ENCODE measurements around the gene GRIN2A. TPM values are rescaled to one million over a fixed set of nuclear protein-coding genes. Genes with fewer than 3 reads are reported as not detected.

GRIN2A gene
- polyA plus RNA-seq, 4 donors, result 0.13 to 0.27 (median 0.19) TPM; not detected in 1

DNA sequence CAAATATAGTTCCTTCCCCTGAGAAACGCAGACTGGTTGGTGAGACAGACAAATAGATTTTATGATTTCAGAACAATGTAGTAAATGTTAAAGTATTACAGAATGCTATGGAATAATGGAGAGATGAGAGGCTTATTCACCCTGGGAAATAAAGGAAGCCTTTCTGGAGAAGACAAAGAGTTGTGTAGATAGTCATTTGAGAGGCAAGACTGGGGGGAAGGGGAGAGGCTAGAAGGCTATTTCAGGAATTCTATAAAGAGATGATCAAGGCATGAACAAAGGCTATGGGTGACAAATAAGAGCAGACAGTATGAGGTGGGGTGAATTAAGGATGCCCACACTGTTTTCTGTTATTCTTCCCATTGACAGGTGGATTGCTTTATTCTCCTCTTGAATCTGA is 211.4 kb downstream of the GRIN2A start:
- H3K27ac ChIP-seq (ENCODE audit: low read depth in 1 of 3, low read length in 2 of 3), result no peak overlapping the region
- H3K36me3 ChIP-seq (ENCODE audit: control insufficient read depth in 3 of 3, insufficient read depth in 2 of 3, low read depth in 1 of 3, low read length in 3 of 3), result no peaks in the 10 kb centered on the region
- DNase-seq, result no peak
- no peaks in the 10 kb centered on the region for H3K27me3 ChIP-seq (ENCODE audit: control insufficient read depth in 3 of 3, insufficient read depth in 3 of 3, low read length in 3 of 3)
- no peak for FAIRE-seq
- H3K4me3 ChIP-seq (ENCODE audit: low read depth in 1 of 3, low read length in 3 of 3), result no peak overlapping the region
- WGBS, 3 donors, result 35 to 76% (median 59%) methylated on average over 1 of the region's 1 CpG
- no peaks in the 10 kb centered on the region for H3K4me1 ChIP-seq (ENCODE audit: control insufficient read depth in 3 of 3, insufficient read depth in 2 of 3, low read depth in 1 of 3, low read length in 2 of 3)
- H3K9me3 ChIP-seq (ENCODE audit: control insufficient read depth in 2 of 2, insufficient read depth in 1 of 2, low read depth in 1 of 2, low read length in 1 of 2), result no peaks in the 10 kb centered on the region

DNA sequence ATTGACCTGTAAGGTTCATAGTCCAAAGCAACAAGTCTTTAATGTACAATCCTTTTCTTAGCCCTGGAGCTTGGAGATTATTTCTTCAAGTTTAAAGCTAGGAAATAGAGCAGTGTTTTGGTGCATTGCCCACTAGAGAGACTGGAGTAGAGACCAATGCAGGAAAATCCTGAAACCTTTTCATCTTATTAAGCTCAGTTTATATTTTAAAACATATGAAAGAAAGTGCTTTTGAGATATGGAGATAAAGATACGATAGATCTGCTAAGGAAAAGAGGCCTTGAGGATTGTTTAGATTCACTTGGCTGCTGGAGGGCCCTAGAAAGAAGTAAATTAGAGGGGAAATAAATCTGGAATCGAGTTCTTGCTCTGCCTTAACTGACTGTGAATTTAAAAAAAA is 212.0 kb downstream of the GRIN2A start:
- no peak overlapping the region for H3K4me3 ChIP-seq (ENCODE audit: low read depth in 1 of 3, low read length in 3 of 3)
- 19 to 29% (median 22%) methylated on average over 2 of the region's 2 CpGs for WGBS, 3 donors
- no peak for FAIRE-seq

DNA sequence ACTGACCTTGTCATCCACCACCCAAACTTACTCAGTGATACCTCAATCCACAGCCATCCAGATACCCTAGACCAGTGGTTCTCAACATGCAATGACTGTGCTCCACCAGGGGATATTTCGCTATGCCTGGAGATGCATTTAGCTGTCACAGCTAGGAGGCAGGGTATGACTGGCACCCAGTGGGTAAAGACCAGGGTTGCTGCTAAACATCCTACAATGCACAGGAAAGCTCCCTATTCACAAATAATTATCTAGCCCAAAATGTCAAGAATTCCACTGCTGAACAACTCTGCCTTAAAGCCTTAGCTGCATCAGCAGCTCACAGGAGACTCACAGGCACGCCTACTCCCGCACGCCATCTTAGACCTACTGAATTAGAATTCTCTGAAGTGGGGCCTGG is 212.6 kb downstream of the GRIN2A start:
- no peak for FAIRE-seq
- WGBS, 3 donors, result 85 to 94% (median 90%) methylated on average over 4 of the region's 4 CpGs
- H3K9me3 ChIP-seq (ENCODE audit: control insufficient read depth in 2 of 2, insufficient read depth in 1 of 2, low read depth in 1 of 2, low read length in 1 of 2), result no peaks in the 10 kb centered on the region
- H3K27ac ChIP-seq (ENCODE audit: low read depth in 1 of 3, low read length in 2 of 3), result no peak overlapping the region
- no peaks in the 10 kb centered on the region for H3K27me3 ChIP-seq (ENCODE audit: control insufficient read depth in 3 of 3, insufficient read depth in 3 of 3, low read length in 3 of 3)
- no peaks in the 10 kb centered on the region for H3K36me3 ChIP-seq (ENCODE audit: control insufficient read depth in 3 of 3, insufficient read depth in 2 of 3, low read depth in 1 of 3, low read length in 3 of 3)
- no peak for DNase-seq
- no peak overlapping the region for H3K4me3 ChIP-seq (ENCODE audit: low read depth in 1 of 3, low read length in 3 of 3)
- H3K4me1 ChIP-seq (ENCODE audit: control insufficient read depth in 3 of 3, insufficient read depth in 2 of 3, low read depth in 1 of 3, low read length in 2 of 3), result no peaks in the 10 kb centered on the region

More for the DNA sequence above, 212.0 kb downstream of the GRIN2A start:
- Histone ChIP-seq H3K4me1 (ENCODE audit: control insufficient read depth in 3 of 3, insufficient read depth in 2 of 3, low read depth in 1 of 3, low read length in 2 of 3) (no peaks in the 10 kb centered on the region), H3K27me3 (ENCODE audit: control insufficient read depth in 3 of 3, insufficient read depth in 3 of 3, low read length in 3 of 3) (no peaks in the 10 kb centered on the region), H3K9me3 (ENCODE audit: control insufficient read depth in 2 of 2, insufficient read depth in 1 of 2, low read depth in 1 of 2, low read length in 1 of 2) (no peaks in the 10 kb centered on the region), H3K27ac (ENCODE audit: low read depth in 1 of 3, low read length in 2 of 3) (no peak overlapping the region), H3K36me3 (ENCODE audit: control insufficient read depth in 3 of 3, insufficient read depth in 2 of 3, low read depth in 1 of 3, low read length in 3 of 3) (no peaks in the 10 kb centered on the region)
- no peak for DNase-seq

DNA sequence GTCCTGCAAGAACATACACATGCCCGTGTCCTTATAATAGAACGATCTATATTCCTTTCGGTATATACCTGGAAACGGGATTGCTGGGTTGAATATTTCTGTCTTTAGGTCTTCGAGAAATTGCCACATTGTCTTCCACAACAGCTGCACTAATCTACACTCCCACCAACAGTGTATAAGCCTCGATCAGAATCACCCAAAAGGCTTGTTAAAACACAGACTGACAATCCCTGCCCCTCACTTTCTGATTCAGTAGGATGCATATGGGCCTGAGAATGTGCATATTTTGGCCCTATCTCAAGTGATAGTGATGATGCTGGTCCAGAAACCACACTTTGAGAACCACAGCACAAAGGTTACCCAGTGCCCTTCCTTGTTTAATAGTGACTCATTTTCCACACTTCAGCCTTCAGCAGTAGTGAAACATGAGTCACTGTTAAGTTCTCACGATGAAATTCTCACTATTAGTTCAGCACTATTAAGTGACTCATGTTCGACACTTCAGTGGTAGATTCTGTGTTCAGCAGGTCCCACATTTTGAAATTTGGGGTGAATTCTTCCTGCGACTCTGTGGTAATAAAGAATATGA is 215.6 kb downstream of the GRIN2A start:
- 69 to 80% (median 70%) methylated on average over 9 of the region's 9 CpGs for WGBS, 3 donors
- no peak for FAIRE-seq
- H3K4me3 ChIP-seq (ENCODE audit: low read depth in 1 of 3, low read length in 3 of 3), result no peak overlapping the region
- no peak overlapping the region for H3K27ac ChIP-seq (ENCODE audit: low read depth in 1 of 3, low read length in 2 of 3)
- no peaks in the 10 kb centered on the region for H3K4me1 ChIP-seq (ENCODE audit: control insufficient read depth in 3 of 3, insufficient read depth in 2 of 3, low read depth in 1 of 3, low read length in 2 of 3)
- no peaks in the 10 kb centered on the region for H3K36me3 ChIP-seq (ENCODE audit: control insufficient read depth in 3 of 3, insufficient read depth in 2 of 3, low read depth in 1 of 3, low read length in 3 of 3)
- H3K27me3 ChIP-seq (ENCODE audit: control insufficient read depth in 3 of 3, insufficient read depth in 3 of 3, low read length in 3 of 3), result no peaks in the 10 kb centered on the region
- H3K9me3 ChIP-seq (ENCODE audit: control insufficient read depth in 2 of 2, insufficient read depth in 1 of 2, low read depth in 1 of 2, low read length in 1 of 2), result no peaks in the 10 kb centered on the region
- no peak for DNase-seq

DNA sequence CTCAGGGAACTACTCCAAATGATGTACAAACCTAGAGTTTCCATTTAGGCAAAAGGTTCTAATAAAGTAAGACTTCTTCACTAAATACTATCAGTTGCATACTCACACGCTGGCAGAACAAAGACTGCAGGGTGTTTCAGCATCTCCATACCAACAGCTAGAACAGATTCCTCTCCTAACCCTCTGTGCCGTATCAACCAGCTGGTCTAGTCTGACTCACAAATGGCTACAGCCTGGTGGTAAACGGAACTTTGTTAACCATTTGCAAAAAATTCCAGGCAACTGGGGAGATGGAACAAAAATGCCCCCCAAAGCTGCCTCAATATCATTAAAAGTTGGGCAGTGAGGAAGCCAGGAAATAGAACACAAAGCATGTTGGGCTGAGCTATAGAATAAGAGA is 217.1 kb downstream of the GRIN2A start:
- no peaks in the 10 kb centered on the region for H3K4me1 ChIP-seq (ENCODE audit: control insufficient read depth in 3 of 3, insufficient read depth in 2 of 3, low read depth in 1 of 3, low read length in 2 of 3)
- DNase-seq, result no peak
- no peak overlapping the region for H3K27ac ChIP-seq (ENCODE audit: low read depth in 1 of 3, low read length in 2 of 3)
- no peak overlapping the region for H3K4me3 ChIP-seq (ENCODE audit: low read depth in 1 of 3, low read length in 3 of 3)
- H3K9me3 ChIP-seq (ENCODE audit: control insufficient read depth in 2 of 2, insufficient read depth in 1 of 2, low read depth in 1 of 2, low read length in 1 of 2), result no peaks in the 10 kb centered on the region
- H3K27me3 ChIP-seq (ENCODE audit: control insufficient read depth in 3 of 3, insufficient read depth in 3 of 3, low read length in 3 of 3), result no peaks in the 10 kb centered on the region
- FAIRE-seq, result no peak
- H3K36me3 ChIP-seq (ENCODE audit: control insufficient read depth in 3 of 3, insufficient read depth in 2 of 3, low read depth in 1 of 3, low read length in 3 of 3), result no peaks in the 10 kb centered on the region
- 46 to 56% (median 56%) methylated on average over 3 of the region's 3 CpGs for WGBS, 3 donors

DNA sequence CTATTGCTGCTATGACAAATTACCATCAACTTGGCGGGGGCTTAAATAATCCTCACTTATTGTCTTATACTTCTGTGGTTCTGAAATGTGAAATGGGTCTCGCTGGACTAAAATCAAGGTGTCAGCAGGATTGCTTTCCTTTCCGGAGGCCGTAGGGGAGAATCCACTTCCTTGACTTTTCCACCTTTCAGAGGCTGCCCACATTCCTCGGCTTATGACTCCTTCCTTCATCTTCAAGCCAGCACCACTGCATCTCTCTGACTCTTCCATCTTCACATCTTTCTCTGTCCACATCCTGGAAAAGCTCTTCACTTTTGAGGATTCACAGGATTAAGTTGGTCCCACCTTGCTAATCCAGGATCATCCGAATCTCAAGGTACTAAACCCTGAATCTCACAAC is 217.8 kb downstream of the GRIN2A start:
- Histone ChIP-seq H3K4me3 (ENCODE audit: low read depth in 1 of 3, low read length in 3 of 3) (no peak overlapping the region), H3K9me3 (ENCODE audit: control insufficient read depth in 2 of 2, insufficient read depth in 1 of 2, low read depth in 1 of 2, low read length in 1 of 2) (no peaks in the 10 kb centered on the region), H3K36me3 (ENCODE audit: control insufficient read depth in 3 of 3, insufficient read depth in 2 of 3, low read depth in 1 of 3, low read length in 3 of 3) (no peaks in the 10 kb centered on the region), H3K27ac (ENCODE audit: low read depth in 1 of 3, low read length in 2 of 3) (no peak overlapping the region), H3K27me3 (ENCODE audit: control insufficient read depth in 3 of 3, insufficient read depth in 3 of 3, low read length in 3 of 3) (no peaks in the 10 kb centered on the region), H3K4me1 (ENCODE audit: control insufficient read depth in 3 of 3, insufficient read depth in 2 of 3, low read depth in 1 of 3, low read length in 2 of 3) (no peaks in the 10 kb centered on the region)
- 89 to 93% (median 89%) methylated on average over 6 of the region's 6 CpGs for WGBS, 3 donors
- no peak for DNase-seq
- no peak for FAIRE-seq

DNA sequence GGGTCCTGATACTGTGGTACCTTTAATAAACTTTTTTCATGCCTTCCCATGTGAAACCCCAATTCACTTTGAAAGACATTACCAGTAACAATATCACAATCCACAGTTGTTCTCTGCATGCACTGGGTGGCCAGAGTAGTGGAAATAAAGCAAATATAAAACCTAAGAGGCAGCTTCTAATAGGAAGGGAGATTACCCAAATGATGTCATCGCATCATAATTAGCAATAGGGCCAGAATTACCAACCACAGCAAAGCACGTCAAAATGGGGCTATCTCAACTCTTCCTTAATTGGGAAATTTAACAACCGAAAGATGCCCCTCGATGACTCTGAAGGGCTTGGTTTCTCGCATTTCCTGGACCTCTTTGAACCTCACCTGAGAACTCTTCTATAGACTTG is 224.8 kb downstream of the GRIN2A start:
- Histone ChIP-seq H3K4me1 (ENCODE audit: control insufficient read depth in 3 of 3, insufficient read depth in 2 of 3, low read depth in 1 of 3, low read length in 2 of 3) (no peaks in the 10 kb centered on the region), H3K36me3 (ENCODE audit: control insufficient read depth in 3 of 3, insufficient read depth in 2 of 3, low read depth in 1 of 3, low read length in 3 of 3) (no peaks in the 10 kb centered on the region), H3K27me3 (ENCODE audit: control insufficient read depth in 3 of 3, insufficient read depth in 3 of 3, low read length in 3 of 3) (peaks cover 0 to 4% (median 3%) of the 10 kb centered on the region in 3 donors), H3K4me3 (ENCODE audit: low read depth in 1 of 3, low read length in 3 of 3) (no peak overlapping the region), H3K9me3 (ENCODE audit: control insufficient read depth in 2 of 2, insufficient read depth in 1 of 2, low read depth in 1 of 2, low read length in 1 of 2) (no peaks in the 10 kb centered on the region), H3K27ac (ENCODE audit: low read depth in 1 of 3, low read length in 2 of 3) (no peak overlapping the region)
- 81 to 91% (median 86%) methylated on average over 5 of the region's 5 CpGs for WGBS, 3 donors
- DNase-seq (no peak), FAIRE-seq (no peak)

DNA sequence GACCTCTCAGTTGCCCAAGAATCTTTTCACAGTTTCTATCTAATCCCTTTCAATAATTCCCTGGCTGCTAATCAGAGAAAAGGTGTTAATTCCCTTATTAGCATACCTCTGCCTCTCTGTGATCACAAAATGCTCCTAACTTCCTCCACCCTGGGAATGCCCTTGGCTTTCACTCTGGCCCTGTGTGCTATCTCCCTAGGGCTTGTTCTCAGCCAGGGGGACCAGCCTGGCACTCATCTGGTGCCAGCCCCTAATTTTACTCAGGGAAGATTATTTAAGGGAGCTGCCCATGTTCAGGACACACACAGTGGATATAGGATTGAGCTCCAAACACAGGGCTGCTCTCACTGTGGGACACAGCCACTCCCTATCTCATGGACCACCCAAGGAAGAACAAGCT is 225.2 kb downstream of the GRIN2A start:
- Histone ChIP-seq H3K9me3 (ENCODE audit: control insufficient read depth in 2 of 2, insufficient read depth in 1 of 2, low read depth in 1 of 2, low read length in 1 of 2) (no peaks in the 10 kb centered on the region), H3K4me3 (ENCODE audit: low read depth in 1 of 3, low read length in 3 of 3) (no peak overlapping the region), H3K27ac (ENCODE audit: low read depth in 1 of 3, low read length in 2 of 3) (no peak overlapping the region), H3K27me3 (ENCODE audit: control insufficient read depth in 3 of 3, insufficient read depth in 3 of 3, low read length in 3 of 3) (peaks cover 0 to 4% (median 3%) of the 10 kb centered on the region in 3 donors), H3K36me3 (ENCODE audit: control insufficient read depth in 3 of 3, insufficient read depth in 2 of 3, low read depth in 1 of 3, low read length in 3 of 3) (no peaks in the 10 kb centered on the region), H3K4me1 (ENCODE audit: control insufficient read depth in 3 of 3, insufficient read depth in 2 of 3, low read depth in 1 of 3, low read length in 2 of 3) (no peaks in the 10 kb centered on the region)
- DNase-seq (no peak), FAIRE-seq (no peak)

DNA sequence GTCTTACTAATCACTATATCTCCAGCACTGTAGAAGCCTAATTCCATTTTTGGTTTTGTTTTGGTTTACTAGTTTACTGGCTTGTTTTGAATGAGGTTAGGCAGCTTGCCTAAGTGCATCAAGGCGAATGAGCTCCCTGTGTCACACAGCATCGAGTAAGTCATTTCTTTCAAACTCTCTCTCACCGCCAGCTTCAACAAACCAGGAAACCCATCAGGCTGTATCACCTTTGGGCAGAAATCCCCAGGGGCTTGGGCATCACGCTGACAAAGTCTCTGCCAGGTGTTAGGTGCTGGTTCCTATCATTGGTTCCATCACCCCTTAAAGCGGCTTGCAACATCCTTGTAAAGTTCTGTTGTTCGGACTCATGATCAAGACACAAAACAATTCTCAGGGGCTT is 226.6 kb downstream of the GRIN2A start:
- FAIRE-seq, result no peak
- no peak overlapping the region for H3K4me3 ChIP-seq (ENCODE audit: low read depth in 1 of 3, low read length in 3 of 3)
- DNase-seq, result no peak
- H3K27me3 ChIP-seq (ENCODE audit: control insufficient read depth in 3 of 3, insufficient read depth in 3 of 3, low read length in 3 of 3), result peaks cover 0 to 4% (median 3%) of the 10 kb centered on the region in 3 donors
- no peaks in the 10 kb centered on the region for H3K36me3 ChIP-seq (ENCODE audit: control insufficient read depth in 3 of 3, insufficient read depth in 2 of 3, low read depth in 1 of 3, low read length in 3 of 3)
- no peak overlapping the region for H3K27ac ChIP-seq (ENCODE audit: low read depth in 1 of 3, low read length in 2 of 3)
- no peaks in the 10 kb centered on the region for H3K4me1 ChIP-seq (ENCODE audit: control insufficient read depth in 3 of 3, insufficient read depth in 2 of 3, low read depth in 1 of 3, low read length in 2 of 3)
- WGBS, 3 donors, result 73 to 75% (median 75%) methylated on average over 6 of the region's 6 CpGs
- H3K9me3 ChIP-seq (ENCODE audit: control insufficient read depth in 2 of 2, insufficient read depth in 1 of 2, low read depth in 1 of 2, low read length in 1 of 2), result no peaks in the 10 kb centered on the region
